Activated naive CD4-positive, alpha-beta T cell treated with anti-CD3 and anti-CD28 coated beads, Interleukin-2, amount 50 U/mL, for 24 hours (primary cell): Measurements from ENCODE around the gene HK1.

Experiments used
- H3K27ac Mint-ChIP-seq: one replicate; pipeline ENCODE4 v1.8.0; 2021; ENCODE audit warnings: mild to moderate bottlenecking, mixed read lengths
- H3K27me3 Mint-ChIP-seq: one replicate; pipeline ENCODE4 v1.8.0; 2021; ENCODE audit warnings: mixed read lengths
- H3K36me3 Mint-ChIP-seq: one replicate; pipeline ENCODE4 v1.8.0; 2021; ENCODE audit warnings: mixed read lengths
- H3K4me1 Mint-ChIP-seq: one replicate; pipeline ENCODE4 v1.8.0; 2021; ENCODE audit warnings: mixed read lengths
- H3K4me3 Mint-ChIP-seq: one replicate; pipeline ENCODE4 v1.8.0; 2021; ENCODE audit warnings: mild to moderate bottlenecking, mixed read lengths
- H3K9me3 Mint-ChIP-seq: one replicate; pipeline ENCODE4 v1.8.0; 2021; ENCODE audit warnings: mixed read lengths

HK1 gene

GRCh38 chr10:69337296-69338132, 59.2 kb downstream of the HK1 start:
- H3K4me1 Mint-ChIP-seq: peaks cover 69% of the 10 kb centered on the region
- peak overlapping the region; percentile 14 for H3K27ac Mint-ChIP-seq
- H3K9me3 Mint-ChIP-seq: no peaks in the 10 kb centered on the region
- no peaks in the 10 kb centered on the region for H3K36me3 Mint-ChIP-seq
- H3K27me3 Mint-ChIP-seq: no peaks in the 10 kb centered on the region
- H3K4me3 Mint-ChIP-seq: no peak overlapping the region

DNA sequence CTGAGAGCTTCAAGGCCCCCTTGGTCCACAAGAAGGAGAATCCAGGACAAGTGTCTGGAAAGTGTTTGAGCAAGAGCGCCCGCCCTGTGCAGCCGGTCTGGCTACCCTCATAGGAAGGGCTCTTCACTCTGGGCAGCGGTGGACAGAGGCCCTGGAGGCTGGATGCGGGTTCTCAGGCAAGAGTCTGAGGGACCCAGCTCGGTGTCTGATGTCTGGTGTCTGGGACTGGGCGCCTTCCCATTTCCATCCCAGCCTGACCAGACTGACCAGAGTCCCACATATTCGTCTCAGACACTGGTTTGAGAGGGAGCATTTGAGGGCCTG, 59.8 kb downstream of the HK1 start:
- peak overlapping the region; percentile 14 for H3K27ac Mint-ChIP-seq
- H3K4me3 Mint-ChIP-seq: no peak overlapping the region
- peaks cover 3% of the 10 kb centered on the region for H3K36me3 Mint-ChIP-seq
- H3K27me3 Mint-ChIP-seq: no peaks in the 10 kb centered on the region
- peaks cover 70% of the 10 kb centered on the region for H3K4me1 Mint-ChIP-seq
- H3K9me3 Mint-ChIP-seq: no peaks in the 10 kb centered on the region

GRCh38 chr10:69338547-69339450, 60.5 kb downstream of the HK1 start:
- Mint-ChIP-seq H3K9me3 (no peaks in the 10 kb centered on the region), H3K4me3 (no peak overlapping the region), H3K4me1 (peaks cover 77% of the 10 kb centered on the region), H3K36me3 (peaks cover 3% of the 10 kb centered on the region), H3K27ac (peak overlapping the region; percentile 80), H3K27me3 (no peaks in the 10 kb centered on the region)

DNA sequence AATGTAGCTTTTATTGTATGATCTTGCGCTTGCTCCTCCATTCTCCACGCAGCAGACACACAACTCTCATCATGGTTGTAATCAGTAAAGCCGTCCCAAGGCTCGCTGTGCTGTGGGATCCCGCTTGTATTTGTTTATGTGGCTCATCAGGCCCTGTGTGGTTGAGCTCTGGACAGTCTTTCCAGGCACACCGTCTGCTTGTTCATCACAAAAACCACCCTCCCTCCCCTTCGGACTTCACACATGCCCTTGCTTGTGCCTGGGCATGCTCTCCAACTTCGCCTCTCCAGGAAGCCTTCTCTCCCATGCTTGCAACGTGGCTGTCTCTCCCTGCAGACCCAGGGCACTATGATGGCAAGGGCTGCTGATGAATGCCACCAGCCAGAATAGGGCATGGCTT, 62.4 kb downstream of the HK1 start:
- Mint-ChIP-seq H3K36me3 (peaks cover 10% of the 10 kb centered on the region), H3K4me1 (peaks cover 78% of the 10 kb centered on the region), H3K4me3 (no peak overlapping the region), H3K27ac (no peak overlapping the region), H3K9me3 (no peaks in the 10 kb centered on the region), H3K27me3 (no peaks in the 10 kb centered on the region)

GRCh38 chr10:69343905-69344304, 65.6 kb downstream of the HK1 start:
- peaks cover 86% of the 10 kb centered on the region for H3K4me1 Mint-ChIP-seq
- peak overlapping the region; percentile 65 for H3K4me3 Mint-ChIP-seq
- no peaks in the 10 kb centered on the region for H3K9me3 Mint-ChIP-seq

GRCh38 chr10:69344591-69345252, 66.4 kb downstream of the HK1 start:
- H3K36me3 Mint-ChIP-seq: peaks cover 13% of the 10 kb centered on the region
- H3K4me3 Mint-ChIP-seq: peak overlapping the region; percentile 65
- no peaks in the 10 kb centered on the region for H3K9me3 Mint-ChIP-seq
- peaks cover 88% of the 10 kb centered on the region for H3K4me1 Mint-ChIP-seq
- H3K27me3 Mint-ChIP-seq: no peaks in the 10 kb centered on the region
- peak overlapping the region; percentile 86 for H3K27ac Mint-ChIP-seq

More at GRCh38 chr10:69343905-69344304, 65.6 kb downstream of the HK1 start:
- H3K27me3 Mint-ChIP-seq: no peaks in the 10 kb centered on the region
- peak overlapping the region; percentile 86 for H3K27ac Mint-ChIP-seq
- H3K36me3 Mint-ChIP-seq: peaks cover 12% of the 10 kb centered on the region

DNA sequence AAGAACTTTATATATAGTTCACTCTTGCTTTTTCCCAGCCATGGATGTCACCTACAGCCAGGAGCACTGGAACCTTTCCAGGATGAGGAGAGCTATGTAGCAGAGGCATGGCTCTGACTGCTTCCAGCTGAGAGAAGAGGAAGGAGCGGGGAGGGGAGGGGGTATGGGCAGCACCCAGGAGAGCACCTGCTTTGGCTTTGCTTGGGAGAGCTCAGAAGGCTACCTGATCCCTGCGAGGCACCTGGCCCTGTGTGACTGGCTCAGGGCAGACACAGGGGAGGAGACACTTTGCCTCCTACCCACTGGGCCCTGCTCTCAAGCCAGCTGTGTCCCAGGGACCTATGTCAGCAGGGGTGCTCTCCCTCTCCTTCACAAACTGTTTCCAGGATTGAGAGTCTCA, 67.1 kb downstream of the HK1 start:
- Mint-ChIP-seq H3K4me1 (peaks cover 89% of the 10 kb centered on the region), H3K4me3 (peak overlapping the region; percentile 65)

DNA sequence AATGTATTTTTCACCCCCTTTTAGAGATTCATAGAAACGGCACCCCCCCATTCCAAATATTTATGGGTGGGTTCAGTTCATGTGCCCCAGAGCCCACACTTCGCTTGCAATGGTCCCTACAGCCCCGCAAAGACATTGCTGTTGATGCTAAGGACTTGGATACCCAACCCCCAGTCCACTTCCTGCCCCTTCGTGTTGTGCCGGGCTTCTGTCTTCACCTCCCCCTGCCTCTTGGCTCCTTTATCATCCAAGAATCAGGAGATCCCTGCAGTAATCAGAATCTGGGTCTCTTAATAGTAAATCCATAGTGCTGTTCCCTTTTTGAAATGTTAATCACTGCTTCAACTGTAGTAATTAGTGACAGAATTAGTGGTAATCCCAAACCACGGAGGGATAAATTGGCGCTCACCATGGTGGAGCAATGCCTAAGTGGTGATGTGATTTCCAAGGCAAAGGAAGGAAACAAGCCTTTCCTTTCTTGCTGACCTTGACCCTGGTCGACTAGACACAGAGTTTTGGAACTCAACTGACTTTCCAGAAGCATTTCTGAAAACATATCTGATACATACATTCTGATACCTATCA, 67.7 kb downstream of the HK1 start:
- H3K9me3 Mint-ChIP-seq: no peaks in the 10 kb centered on the region
- no peaks in the 10 kb centered on the region for H3K27me3 Mint-ChIP-seq
- H3K4me1 Mint-ChIP-seq: peaks cover 83% of the 10 kb centered on the region
- H3K4me3 Mint-ChIP-seq: peak overlapping the region; percentile 30
- peaks cover 13% of the 10 kb centered on the region for H3K36me3 Mint-ChIP-seq
- H3K27ac Mint-ChIP-seq: peak overlapping the region; percentile 88

More for the DNA sequence above, 67.1 kb downstream of the HK1 start:
- Mint-ChIP-seq H3K36me3 (peaks cover 13% of the 10 kb centered on the region), H3K9me3 (no peaks in the 10 kb centered on the region), H3K27me3 (no peaks in the 10 kb centered on the region), H3K27ac (peak overlapping the region; percentile 86)

DNA sequence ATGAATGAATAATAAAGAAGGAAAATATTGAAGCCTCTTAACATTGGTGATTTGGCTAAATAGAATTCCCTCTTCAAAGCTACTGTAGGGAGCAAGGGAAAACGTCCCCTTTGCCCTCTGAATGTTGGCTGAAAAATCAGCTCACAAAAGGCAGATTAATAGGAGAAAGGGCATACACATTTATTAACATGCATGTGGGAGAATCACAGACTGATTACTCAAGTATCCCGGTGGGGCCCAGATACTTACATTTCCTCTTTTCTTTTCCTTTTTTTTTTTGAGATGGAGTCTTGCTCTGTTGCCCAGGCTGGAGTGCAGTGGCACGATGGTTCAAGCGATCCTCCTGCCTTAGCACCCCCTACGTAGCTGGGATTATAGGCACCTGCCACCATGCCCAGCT, 68.5 kb downstream of the HK1 start:
- Mint-ChIP-seq H3K4me1 (peaks cover 79% of the 10 kb centered on the region), H3K9me3 (no peaks in the 10 kb centered on the region), H3K27me3 (no peaks in the 10 kb centered on the region), H3K4me3 (no peak overlapping the region), H3K27ac (peak overlapping the region; percentile 51), H3K36me3 (peaks cover 14% of the 10 kb centered on the region)

- H3K27me3 Mint-ChIP-seq: no peaks in the 10 kb centered on the region
- H3K27ac Mint-ChIP-seq: peak overlapping the region; percentile 93
- H3K4me3 Mint-ChIP-seq: peak overlapping the region; percentile 53
- no peaks in the 10 kb centered on the region for H3K9me3 Mint-ChIP-seq
- H3K36me3 Mint-ChIP-seq: peaks cover 13% of the 10 kb centered on the region
- H3K4me1 Mint-ChIP-seq: peaks cover 76% of the 10 kb centered on the region
Measured at GRCh38 chr10:69348816-69349541, 70.7 kb downstream of the HK1 start.

DNA sequence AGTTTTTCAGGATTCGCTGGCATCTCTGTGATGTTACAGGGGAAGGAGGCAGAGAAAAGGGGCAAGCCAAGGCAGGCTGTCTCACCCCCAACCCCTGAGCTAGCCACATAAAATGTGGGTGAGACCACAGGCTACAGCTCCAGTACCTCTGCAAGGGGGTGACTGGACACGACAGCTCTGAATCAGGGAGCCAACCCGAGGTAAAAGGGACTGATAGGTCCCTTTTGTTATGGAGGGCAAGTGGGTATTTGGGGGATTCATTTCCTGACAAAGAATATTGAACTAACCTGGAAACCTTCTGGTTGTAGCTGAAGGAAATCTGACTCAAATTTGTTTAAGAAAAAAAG, 71.2 kb downstream of the HK1 start:
- Mint-ChIP-seq H3K4me1 (peaks cover 76% of the 10 kb centered on the region), H3K9me3 (no peaks in the 10 kb centered on the region), H3K27me3 (no peaks in the 10 kb centered on the region), H3K27ac (peak overlapping the region; percentile 35), H3K36me3 (peaks cover 14% of the 10 kb centered on the region), H3K4me3 (no peak overlapping the region)

- Mint-ChIP-seq H3K4me1 (peaks cover 59% of the 10 kb centered on the region), H3K27ac (no peak overlapping the region), H3K36me3 (peaks cover 11% of the 10 kb centered on the region), H3K9me3 (no peaks in the 10 kb centered on the region), H3K4me3 (no peak overlapping the region), H3K27me3 (no peaks in the 10 kb centered on the region)
Measured at GRCh38 chr10:69351589-69351988, 73.3 kb downstream of the HK1 start.

DNA sequence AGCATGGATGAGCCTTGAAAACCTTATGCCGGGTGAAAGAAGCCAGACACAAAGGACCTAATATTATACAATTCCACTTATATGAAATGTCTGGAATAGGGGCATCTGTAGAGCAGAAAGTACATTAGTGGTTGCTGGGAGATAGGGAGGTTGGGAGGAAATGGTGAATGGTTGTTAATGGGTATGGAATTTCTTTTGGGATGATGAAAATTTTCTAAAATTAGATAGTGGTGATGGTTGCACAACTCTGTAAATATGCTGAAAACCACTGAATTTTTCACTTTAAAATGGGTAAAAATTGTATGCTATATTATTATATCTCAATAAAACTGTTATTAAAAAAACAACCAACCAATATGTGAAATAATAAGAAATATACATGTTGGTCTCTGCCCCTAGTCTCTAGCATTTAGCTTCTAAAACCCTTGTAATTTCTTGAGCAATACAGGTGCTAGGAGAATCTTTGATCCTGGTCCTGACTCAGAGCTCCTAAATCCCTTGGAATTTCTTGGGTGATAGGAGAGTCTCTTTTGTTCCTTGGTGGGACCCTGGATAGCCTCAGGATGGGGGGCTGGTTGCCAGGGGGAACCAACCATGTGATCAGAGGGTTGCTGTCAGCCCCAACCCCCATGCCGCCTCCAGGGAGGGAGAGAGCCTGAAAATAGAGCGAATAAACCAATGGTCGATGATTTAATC, 74.4 kb downstream of the HK1 start:
- Mint-ChIP-seq H3K27ac (no peak overlapping the region), H3K27me3 (no peaks in the 10 kb centered on the region), H3K4me3 (no peak overlapping the region), H3K9me3 (no peaks in the 10 kb centered on the region), H3K4me1 (peaks cover 50% of the 10 kb centered on the region), H3K36me3 (peaks cover 11% of the 10 kb centered on the region)

GRCh38 chr10:69353977-69354635, 75.8 kb downstream of the HK1 start:
- Mint-ChIP-seq H3K9me3 (no peaks in the 10 kb centered on the region), H3K36me3 (peaks cover 8% of the 10 kb centered on the region), H3K4me1 (peaks cover 48% of the 10 kb centered on the region), H3K27me3 (no peaks in the 10 kb centered on the region), H3K4me3 (peak overlapping the region; percentile 67), H3K27ac (peak overlapping the region; percentile 98)
